DOHH2 (cell line): Measurements from ENCODE around the gene NHERF1.

Experiments used
- H3F3A ChIP-seq: fragments of 200-600 bp; sonication (generic), shearing (Covaris generic); 2 replicates; pipeline ENCODE4 v1.6.0; 2016; ENCODE audit warnings: antibody characterized with exemption, mild to moderate bottlenecking; ENCODE audit not compliant: control insufficient read depth, insufficient read depth
- H3K27ac ChIP-seq: fragments of 200-600 bp; sonication (generic); 2 replicates; pipeline ENCODE4 v1.5.1; 2014; ENCODE audit warnings: low read depth, mild to moderate bottlenecking, low read length, moderate library complexity
- H3K27me3 ChIP-seq: fragments of 200-600 bp; sonication (generic); 2 replicates; pipeline ENCODE4 v1.6.1; 2014; ENCODE audit warnings: mild to moderate bottlenecking, low read length, mixed read lengths; ENCODE audit not compliant: control insufficient read depth
- H3K36me3 ChIP-seq: fragments of 200-600 bp; sonication (generic); 2 replicates; pipeline ENCODE4 v1.6.1; 2014; ENCODE audit warnings: mild to moderate bottlenecking, low read length, moderate library complexity, mixed read lengths; ENCODE audit not compliant: control insufficient read depth
- H3K4me1 ChIP-seq: fragments of 200-600 bp; sonication (generic); 2 replicates; pipeline ENCODE4 v1.6.1; 2014; ENCODE audit warnings: mild to moderate bottlenecking, low read length, mixed read lengths; ENCODE audit not compliant: control insufficient read depth
- H3K4me2 ChIP-seq: fragments of 200-600 bp; sonication (generic); 2 replicates; pipeline ENCODE4 v1.6.0; 2014; ENCODE audit warnings: mild to moderate bottlenecking, low read length, moderate library complexity
- H3K4me3 ChIP-seq: fragments of 200-600 bp; sonication (generic); 2 replicates; pipeline ENCODE4 v1.5.1; 2014; ENCODE audit warnings: mild to moderate bottlenecking, low read length, mixed read lengths
- H3K79me2 ChIP-seq: fragments of 200-600 bp; sonication (generic); 2 replicates; pipeline ENCODE4 v1.6.1; 2014; ENCODE audit warnings: mild to moderate bottlenecking, low read length, mixed read lengths; ENCODE audit not compliant: control insufficient read depth
- H3K9me2 ChIP-seq: fragments of 200-600 bp; sonication (generic); replicated peaks from 2 replicates; pipeline ENCODE4 v1.6.1; 2014; ENCODE audit warnings: mild to moderate bottlenecking, low read length, mixed read lengths; ENCODE audit not compliant: control insufficient read depth
- H3K9me3 ChIP-seq: fragments of 200-600 bp; sonication (generic); 2 replicates; pipeline ENCODE4 v1.6.1; 2014; ENCODE audit warnings: antibody characterized with exemption, low read length, mixed read lengths; ENCODE audit not compliant: control insufficient read depth, insufficient read depth
- H4K20me1 ChIP-seq: fragments of 200-600 bp; sonication (generic); 2 replicates; pipeline ENCODE4 v1.6.0; 2014; ENCODE audit warnings: low read depth, mild to moderate bottlenecking, antibody characterized with exemption, low read length, moderate library complexity; ENCODE audit not compliant: control insufficient read depth, insufficient read depth
- CTCF ChIP-seq: fragments of 200-600 bp; sonication (generic); IDR thresholded peaks from one replicate; pipeline ENCODE4 v1.5.1; 2014; ENCODE audit warnings: antibody characterized with exemption, mild to moderate bottlenecking, low read depth, low read length; ENCODE audit not compliant: poor library complexity, severe bottlenecking
- EZH2phosphoT487 ChIP-seq: fragments of 200-600 bp; sonication (generic); IDR thresholded peaks from 2 replicates; pipeline ENCODE4 v1.6.1; 2017; ENCODE audit warnings: borderline replicate concordance, mild to moderate bottlenecking, antibody characterized with exemption, low read length, moderate library complexity, mixed read lengths

Gene NHERF1

GRCh38 chr17:74732042-74732867 lies 16.2 kb upstream of the NHERF1 start:
- no peaks in the 10 kb centered on the region for H3K9me2 ChIP-seq
- no peaks in the 10 kb centered on the region for H3K36me3 ChIP-seq
- H3K4me1 ChIP-seq: peaks cover 17% of the 10 kb centered on the region
- no peak overlapping the region for H3K4me3 ChIP-seq
- H3K4me2 ChIP-seq: no peak overlapping the region
- TF ChIP-seq CTCF: no peak
- no peak for TF ChIP-seq EZH2phosphoT487
- no peaks in the 10 kb centered on the region for H3K79me2 ChIP-seq
- H3K9me3 ChIP-seq: peaks cover 14% of the 10 kb centered on the region; the same call in 1 of the 2 replicates
- H3K27me3 ChIP-seq: 0 out of 2 replicates have a peak, but pooled peaks cover 6% of the 10 kb centered on the region
- no peak overlapping the region for H3K27ac ChIP-seq
- peaks cover 9% of the 10 kb centered on the region for H3F3A ChIP-seq
- H4K20me1 ChIP-seq: no peaks in the 10 kb centered on the region

- no peak overlapping the region for H3K4me3 ChIP-seq
- H3K9me3 ChIP-seq: peaks cover 11% of the 10 kb centered on the region; the same call in 1 of the 2 replicates
- TF ChIP-seq EZH2phosphoT487 (no peak), CTCF (no peak)
- no peak overlapping the region for H3K4me2 ChIP-seq
- H3K27me3 ChIP-seq: 0 out of 2 replicates have a peak, but pooled peaks cover 6% of the 10 kb centered on the region
- no peaks in the 10 kb centered on the region for H3K36me3 ChIP-seq
- H3K27ac ChIP-seq: no peak overlapping the region
- no peaks in the 10 kb centered on the region for H3K79me2 ChIP-seq
- H3K4me1 ChIP-seq: peaks cover 30% of the 10 kb centered on the region
- H3F3A ChIP-seq: peaks cover 6% of the 10 kb centered on the region
- no peaks in the 10 kb centered on the region for H4K20me1 ChIP-seq
- no peaks in the 10 kb centered on the region for H3K9me2 ChIP-seq
Measured at GRCh38 chr17:74733365-74734122, 14.9 kb upstream of the NHERF1 start.

- peaks cover 37% of the 10 kb centered on the region for H3K4me1 ChIP-seq
- H3K36me3 ChIP-seq: no peaks in the 10 kb centered on the region
- H4K20me1 ChIP-seq: no peaks in the 10 kb centered on the region
Measured at GRCh38 chr17:74734256-74734655, 14.2 kb upstream of the NHERF1 start.

More at GRCh38 chr17:74734256-74734655, 14.2 kb upstream of the NHERF1 start:
- H3K4me3 ChIP-seq: no peak overlapping the region
- no peaks in the 10 kb centered on the region; the same call in 1 of the 2 replicates for H3F3A ChIP-seq
- peaks cover 5% of the 10 kb centered on the region; the same call in 1 of the 2 replicates for H3K9me3 ChIP-seq
- no peak overlapping the region for H3K4me2 ChIP-seq
- H3K79me2 ChIP-seq: no peaks in the 10 kb centered on the region
- no peak for TF ChIP-seq CTCF
- TF ChIP-seq EZH2phosphoT487: no peak
- H3K27me3 ChIP-seq: 0 out of 2 replicates have a peak, but pooled peaks cover 6% of the 10 kb centered on the region
- H3K27ac ChIP-seq: no peak overlapping the region
- no peaks in the 10 kb centered on the region for H3K9me2 ChIP-seq
